GM19372 (cell line): ENCODE results near the gene PKP1.

Experiments used
- ATAC-seq: cut with Tn5 transposase; IDR thresholded peaks from one replicate; pipeline ENCODE4 v1.9.1; 2021; ENCODE audit warnings: mild to moderate bottlenecking, low read depth, moderate library complexity; ENCODE audit not compliant: unreplicated experiment

PKP1 gene

DNA sequence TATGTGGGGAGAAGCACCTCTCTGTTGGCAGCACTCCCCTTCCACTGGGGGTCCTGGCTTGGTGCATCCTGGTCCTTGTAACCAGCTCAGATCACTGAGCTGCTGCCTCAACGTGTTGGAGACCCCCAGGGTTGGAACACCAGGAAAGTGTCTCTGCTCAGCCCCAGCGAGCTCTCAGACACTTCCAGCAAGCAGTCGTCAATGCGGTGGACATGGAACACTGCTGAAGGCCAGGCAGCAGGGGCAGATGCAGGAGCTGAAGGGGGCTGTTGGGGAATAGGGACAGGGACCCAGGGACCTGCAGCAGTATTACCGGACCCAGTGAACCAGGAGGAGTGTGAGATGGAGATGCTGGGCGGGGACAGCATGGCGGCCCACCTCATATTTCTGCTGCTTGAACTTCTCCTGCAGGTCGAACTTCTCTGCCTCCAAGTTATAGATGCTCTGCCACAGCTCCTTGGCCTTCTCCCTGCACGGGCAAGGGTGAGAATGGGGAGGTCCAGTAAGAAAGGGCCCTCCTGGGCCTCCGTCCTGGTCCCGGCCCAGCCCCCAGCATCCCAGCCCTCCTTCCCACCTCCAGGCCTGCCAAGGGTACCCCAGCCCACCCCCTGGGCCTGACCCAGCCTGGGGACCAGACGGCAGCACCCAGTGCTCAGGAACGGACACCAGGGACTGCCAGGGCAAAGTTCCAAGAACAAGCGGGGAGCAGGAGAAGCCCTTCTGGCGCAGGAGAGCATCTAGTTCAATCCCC lies 77.8 kb downstream of the PKP1 start:
- ATAC-seq: no peak

DNA sequence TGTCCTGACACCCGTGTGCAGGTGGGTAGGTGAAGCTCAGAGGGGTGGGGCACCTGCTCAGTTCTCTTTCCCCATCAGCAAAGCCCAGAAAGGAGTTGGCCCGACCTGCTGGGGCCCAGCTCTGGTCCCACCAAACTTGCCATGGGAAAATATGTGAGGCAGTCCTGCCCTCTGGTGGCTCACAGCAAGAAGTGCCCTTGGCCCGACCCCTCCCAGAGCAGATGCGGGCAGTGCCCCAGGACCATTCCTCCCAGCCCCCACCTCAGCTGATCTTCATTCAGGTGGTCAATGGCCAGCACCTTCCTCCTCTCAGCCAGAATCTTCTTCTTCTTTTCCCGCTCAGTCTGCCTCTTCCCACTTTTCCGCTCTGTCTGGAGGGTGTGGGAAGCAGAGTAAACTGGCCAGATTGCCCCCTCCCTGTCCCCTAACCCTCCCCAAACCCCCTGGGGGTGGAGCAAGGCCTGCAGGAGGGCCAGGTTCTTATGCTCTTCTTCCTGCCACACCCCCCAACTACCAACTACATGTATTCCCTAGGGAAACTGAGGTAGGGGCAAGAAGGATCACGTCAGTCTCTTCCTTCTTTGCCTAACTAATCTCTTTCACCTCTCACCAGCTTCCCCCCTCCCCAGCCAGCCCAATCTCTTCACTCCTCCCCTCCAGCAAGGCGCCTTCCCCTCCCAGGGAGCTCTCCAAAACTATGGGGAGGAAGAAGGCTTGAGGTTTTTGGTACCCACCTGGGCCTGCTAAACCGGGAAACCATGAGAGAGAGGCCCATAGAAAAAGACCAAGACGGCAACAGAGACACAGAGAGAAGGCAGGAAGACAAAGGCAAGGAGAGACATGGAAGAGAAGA lies 78.6 kb downstream of the PKP1 start:
- no peak for ATAC-seq

DNA sequence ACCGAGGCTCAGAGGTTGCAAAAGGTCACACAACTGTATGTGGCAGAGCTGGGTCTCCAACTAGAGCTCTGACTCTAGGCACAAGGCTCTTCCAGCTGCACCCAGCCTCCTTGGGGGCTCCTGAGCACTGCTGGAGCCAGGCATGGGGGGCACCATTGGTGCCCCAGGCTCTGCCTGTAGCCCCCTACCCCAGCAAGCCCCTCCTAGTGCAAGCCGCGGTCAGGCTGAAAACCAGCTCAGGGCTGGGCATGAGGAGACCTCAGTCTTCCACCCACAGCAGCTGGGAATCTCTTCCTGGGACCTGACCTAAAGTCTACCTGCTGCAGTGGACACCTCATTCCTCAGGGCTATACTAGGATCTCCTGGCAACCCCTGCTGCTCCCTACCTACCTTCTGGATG lies 79.6 kb downstream of the PKP1 start:
- ATAC-seq: no peak

DNA sequence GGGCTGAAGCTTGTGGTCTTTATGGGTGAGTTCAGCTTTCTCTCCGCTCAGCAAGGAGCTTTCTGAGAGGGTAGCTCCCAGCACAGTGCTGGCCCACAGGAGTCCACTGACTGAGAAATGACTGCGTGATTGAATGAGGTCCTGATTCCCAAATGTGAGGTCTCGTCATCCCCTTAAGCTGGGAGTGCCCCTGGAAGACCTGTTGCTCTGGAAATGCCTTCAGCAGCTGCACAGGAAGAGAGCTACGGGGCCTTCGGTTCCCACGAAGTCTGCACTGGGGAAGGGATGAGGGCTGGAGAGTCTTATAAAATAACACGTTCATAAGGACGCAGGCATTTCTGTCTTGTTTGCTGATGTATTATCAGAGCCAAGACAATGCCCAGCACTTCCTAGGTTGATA lies 80.2 kb downstream of the PKP1 start:
- no peak for ATAC-seq

DNA sequence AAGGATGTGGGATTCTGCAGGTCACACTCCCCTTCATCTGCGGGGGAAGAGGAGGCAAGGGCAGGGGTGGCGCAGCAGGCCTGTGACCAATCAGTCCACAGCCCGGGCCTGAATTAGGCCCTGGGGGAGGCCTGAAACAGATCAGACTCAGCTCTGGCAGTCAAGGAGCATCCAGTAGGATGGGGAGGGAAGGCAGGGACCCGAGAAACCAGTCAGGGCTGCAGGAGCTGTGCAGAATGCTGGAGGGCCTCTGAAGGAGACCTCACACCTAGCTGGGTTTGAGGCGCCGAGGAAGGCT lies 81.5 kb downstream of the PKP1 start:
- ATAC-seq: no peak

DNA sequence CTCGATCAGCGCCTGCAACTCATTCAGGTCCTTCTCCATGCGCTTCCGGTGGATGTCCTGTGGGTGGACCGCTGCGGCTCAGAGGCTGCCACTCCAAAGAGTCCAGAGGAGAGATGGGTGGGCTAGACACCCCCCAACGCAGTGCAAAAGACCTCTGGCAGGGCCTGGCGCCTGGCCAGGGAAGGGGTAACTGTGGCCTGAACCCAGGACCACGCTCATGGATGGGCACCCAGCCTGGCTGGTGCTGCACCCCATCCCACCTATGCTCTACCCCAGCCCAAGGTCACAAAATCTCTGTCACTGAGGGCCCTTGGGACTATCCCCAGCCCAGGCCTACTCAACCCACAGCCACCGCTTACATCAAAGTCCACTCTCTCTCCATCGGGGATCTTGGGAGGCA lies 81.9 kb downstream of the PKP1 start:
- ATAC-seq: no peak

DNA sequence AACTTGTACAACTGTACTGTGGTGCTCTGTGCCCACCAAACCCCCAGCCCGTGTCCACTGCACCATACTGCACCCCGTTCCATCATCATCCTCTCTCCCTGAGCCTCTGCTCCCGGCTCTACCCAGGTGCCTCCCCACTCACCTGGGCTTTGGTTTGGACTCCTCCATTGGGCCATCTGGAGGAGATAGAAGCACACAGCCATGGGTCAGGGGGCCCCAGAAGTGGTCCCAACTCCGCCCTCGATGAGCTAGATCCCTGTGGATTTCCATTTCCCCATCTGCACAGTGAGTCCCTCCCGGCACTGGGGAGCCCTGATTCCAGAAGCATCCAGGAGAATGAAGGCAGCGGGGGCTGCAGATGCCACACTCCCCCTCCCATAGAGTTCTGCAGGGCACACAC lies 83.4 kb downstream of the PKP1 start:
- no peak for ATAC-seq

DNA sequence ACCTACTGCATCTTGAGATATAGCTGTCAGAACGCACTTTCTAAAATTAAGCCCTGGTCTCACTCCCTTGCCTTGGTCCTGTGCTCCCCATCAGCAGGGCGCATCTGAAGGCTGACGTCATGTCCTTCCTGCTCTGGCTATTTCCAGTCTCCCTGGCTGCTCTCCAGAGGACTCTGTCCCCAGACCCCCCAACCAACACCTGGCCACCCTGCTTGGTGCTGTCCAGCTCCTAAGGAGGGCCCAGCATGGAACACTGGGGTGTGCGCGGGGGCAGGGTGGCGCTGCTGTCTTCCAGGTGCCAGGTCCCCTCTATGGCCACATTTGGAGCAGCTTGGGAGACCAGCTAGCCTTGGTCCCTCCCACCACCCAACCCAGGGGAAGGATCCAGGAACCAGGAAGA lies 85.9 kb downstream of the PKP1 start:
- ATAC-seq: no peak

DNA sequence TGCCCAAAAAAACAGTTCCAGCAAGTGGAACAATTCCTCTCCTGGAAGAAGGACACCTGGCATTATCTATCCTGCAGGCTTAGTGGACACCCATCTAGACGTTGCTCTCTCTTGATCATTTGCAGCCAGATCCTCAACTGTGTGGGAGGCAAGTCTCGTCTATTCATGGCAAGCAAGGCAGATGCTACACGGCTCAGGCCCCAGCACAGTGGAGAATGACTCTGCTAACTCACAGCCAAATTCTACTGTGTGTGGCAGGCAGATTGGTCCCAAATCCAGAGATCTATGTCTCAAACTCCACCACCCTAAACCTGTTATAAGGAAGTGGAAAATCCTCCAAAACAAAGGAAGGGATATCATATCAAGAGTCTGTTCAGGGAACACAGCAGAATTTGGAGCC lies 87.2 kb downstream of the PKP1 start:
- no peak for ATAC-seq

DNA sequence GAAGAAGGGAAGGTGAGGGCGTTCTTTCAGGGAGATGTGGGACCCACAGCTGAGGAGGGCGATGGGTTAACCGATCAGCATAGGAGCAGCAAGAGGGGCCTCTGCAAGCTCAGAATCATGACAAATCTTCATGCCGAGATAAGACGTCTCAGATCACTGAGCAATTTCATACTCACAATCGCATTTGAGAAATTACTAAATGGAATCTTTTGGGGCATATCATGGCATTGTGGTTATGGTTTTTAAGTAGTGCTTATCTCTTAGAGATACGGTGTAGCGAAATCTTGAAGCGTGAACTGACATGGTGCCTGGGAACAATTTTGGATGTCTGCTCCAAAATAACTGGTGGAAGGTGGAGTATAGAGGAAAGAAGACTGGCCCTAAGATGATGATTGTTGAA lies 88.0 kb downstream of the PKP1 start:
- no peak for ATAC-seq

DNA sequence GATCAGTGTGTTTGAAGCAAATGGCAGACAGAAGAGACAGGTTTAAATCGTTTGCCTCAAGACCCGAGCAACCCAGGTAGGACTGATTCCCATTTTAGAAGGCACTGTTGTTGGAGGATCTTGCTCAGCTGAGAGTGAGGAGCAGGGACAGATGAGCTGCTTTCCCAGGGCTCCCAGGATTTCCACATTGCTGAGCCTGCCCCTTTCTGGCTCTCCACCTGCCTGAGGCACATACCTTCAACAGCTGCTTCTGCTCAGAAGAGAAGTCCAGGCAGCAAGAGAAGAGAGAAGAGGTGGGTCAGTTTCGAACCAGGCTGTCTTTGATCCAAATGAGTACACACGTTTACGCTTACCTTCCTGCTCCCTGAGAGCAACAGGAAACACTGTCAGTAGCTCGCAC lies 88.5 kb downstream of the PKP1 start:
- no peak for ATAC-seq

DNA sequence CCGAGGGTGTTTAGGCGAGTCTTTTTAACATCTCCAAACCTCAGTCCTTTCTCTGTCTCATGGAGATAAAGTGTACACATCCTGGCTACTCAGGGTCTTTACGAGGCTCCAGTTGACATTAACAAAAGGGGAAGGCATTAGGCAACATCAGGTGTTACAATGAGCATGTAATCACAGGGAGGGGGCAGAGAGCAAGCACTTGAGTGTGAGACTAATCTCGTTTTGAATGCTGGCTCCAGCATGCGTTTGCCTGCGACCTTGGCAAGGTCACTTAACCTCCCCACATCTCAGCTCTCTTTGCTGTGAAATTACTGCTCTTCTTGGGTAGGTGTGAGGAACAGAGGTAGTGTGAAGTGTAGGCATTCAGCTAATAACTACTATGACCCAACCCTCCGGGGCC lies 91.1 kb downstream of the PKP1 start:
- ATAC-seq: no peak

DNA sequence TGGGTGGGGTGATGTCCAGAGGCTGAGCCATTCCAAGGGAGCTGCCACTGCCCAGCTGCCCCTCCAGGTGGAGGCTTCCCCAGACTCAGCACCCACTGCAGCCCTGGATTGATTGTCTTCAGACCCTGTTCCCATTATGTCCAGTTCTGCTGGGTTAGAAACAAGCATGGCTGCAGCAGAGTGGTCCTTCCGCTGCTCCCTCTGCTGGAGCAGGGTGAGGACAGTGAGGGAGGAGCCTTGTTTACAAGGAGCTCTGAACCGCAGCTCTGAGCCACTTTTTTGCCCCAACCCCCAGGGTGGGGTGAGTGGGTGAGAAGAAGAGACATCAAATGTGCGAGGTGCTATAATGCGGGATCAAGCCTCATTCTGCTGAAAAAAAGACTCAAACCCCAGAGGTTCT lies 91.9 kb downstream of the PKP1 start:
- no peak for ATAC-seq

DNA sequence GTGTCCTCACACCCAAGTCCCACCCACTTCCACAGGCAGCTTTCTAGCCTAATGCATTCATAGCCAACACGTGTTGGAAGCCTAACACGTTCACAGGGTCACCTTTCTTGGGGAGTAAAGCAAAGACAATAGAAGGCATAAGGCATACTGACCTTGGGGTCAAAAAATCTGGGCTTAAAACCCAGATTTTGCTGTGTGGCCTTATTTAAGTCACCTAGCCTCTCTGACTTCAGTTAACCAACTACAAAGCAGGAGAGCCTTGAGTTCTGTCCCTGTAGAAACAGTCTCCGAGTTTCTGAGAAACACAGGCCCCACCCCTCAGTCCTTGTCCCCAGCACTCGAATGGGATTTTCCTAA lies 92.8 kb downstream of the PKP1 start:
- ATAC-seq: no peak

DNA sequence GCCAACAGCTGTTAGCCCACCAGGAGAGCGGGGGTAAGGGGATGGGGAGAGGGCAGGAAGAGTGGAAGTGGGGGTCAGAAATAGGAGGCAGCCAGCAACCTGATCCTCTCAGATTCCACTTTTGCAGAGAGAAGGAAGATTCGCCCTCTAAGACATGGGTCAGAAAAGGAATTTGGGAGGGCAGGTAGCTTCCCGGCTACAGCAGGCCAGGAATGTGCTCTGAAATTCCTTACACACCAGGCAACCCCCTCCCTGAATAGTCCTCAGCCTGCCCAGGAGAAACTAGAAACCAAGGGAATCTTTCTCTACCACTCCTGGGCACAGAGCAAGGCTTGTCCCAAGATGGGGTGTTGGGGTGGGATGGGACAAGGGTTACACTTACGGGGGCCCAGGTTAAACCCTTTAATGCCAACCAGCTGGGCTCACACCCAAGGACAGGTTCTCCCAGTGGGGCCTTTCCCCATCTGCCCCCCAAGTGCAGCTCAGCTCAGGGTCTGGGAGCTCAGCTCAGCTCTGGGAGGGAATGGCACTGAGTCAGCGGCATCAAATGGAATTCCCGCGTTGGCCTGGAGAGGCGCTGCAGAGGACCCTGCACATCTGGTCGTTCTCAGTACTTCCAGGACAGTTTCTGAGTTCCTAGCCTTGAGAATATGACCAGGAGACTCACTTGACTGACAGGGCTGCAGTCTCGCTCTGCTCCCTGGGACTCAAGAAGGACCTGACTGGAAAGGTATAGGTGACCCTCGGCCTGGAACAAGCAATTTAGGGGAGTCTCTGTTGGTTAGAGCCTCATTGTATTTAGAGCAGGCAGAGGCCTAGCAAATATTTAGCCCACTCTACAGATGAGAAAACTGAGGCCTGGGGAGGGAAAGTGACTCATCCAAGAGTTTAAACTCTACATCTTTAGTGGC lies 93.4 kb downstream of the PKP1 start:
- no peak for ATAC-seq

DNA sequence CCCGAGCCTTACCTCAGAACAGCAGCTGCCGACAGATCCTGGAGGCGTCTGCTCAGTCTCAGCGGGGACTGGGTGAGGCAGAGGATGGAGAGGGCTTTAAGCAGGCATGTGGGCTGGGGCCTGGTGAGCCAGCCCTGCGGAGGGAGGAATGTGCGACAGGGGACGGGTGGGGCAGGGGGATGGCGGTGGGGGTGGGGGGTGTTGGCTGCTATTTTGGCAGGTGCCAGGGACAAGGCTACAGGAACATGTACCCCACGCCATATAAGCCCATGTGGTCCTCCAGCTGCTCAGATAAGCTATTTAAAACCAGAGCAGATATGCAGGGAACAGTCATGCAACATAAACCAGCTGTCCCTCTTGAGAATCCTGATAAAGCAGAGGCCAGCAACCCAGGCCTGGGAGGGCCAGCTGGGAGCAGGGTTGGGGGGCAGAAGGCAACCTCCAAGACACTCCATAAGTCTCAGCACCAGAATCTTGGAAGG lies 94.3 kb downstream of the PKP1 start, which contains the start of gene TNNT2:
TSS of gene TNNT2 (minus strand) at position 70 of the 482 bp plus-strand sequence. CDS start 4,426 bp downstream, outside the sequence.
- ATAC-seq: no peak

DNA sequence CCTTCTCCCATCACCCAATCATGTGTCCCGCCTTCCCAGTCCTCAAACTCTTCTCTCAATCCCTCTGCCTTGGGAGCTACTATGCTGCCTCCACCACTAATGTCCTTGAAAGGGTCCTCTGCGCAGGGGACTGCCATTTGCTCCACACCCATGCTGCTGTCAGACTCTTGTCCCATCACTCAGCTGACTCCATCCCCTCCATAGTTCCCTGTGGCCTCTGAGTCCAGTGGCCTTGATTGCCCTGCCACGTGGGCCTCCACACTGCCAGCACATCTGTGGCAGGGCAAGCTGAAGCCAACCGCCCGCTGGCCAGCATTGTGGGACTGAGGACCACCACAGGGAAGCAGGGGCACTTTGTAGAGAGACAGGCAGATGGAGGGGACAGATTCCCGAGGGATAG lies 95.5 kb downstream of the PKP1 start:
- no peak for ATAC-seq

DNA sequence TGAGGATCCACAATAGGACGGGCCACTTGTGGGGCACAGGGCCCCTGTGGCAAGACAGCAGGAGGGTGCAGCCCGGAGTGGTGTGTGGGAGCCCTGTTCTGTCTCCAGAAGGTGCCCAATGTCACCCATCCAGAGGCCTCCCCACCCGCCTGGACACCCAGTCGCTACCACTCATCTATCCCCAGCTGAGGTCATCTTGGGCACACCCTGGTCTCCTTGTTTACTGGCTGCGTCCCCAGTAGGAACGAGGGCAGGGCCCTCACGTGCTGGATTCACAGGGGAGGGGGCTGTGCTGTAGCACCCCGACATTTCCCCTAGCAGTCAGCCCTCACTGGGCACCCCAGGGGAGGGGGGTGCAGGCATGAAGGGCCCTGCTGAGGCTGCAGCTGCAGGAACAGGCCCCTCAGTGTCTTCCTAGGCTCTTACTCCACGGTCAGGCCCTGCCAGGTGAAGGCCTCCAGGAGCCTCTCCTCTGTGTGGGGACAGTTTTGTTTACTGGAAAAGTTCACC lies 96.5 kb downstream of the PKP1 start:
- ATAC-seq: no peak

DNA sequence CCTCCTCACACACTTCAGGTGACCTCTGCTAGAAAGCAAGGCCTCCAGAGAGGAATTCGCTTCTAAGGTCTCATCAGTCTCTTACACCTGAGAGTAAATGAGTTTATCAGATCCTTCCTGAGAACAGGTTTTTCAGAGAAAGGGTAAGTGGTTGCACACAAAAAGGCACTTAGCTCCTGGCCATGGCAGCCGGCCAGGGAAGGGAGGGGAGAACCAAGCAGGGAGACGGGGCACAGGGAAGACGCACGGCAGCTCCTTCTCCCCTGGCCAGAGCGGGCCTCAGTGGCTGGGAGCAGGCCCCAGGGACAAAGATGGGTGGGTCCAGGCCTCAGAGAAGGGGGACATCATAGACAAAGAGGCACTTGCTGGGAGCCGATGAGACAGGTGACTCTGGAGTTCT lies 97.8 kb downstream of the PKP1 start:
- no peak for ATAC-seq
